HG03342 (cell line): Measurements from ENCODE around the gene RAB11FIP3.

Experiments
- ATAC-seq: cut with Tn5 transposase; IDR thresholded peaks from one replicate; pipeline ENCODE4 v1.9.1; 2021; ENCODE audit warnings: mild to moderate bottlenecking, moderate library complexity; ENCODE audit not compliant: unreplicated experiment

The RAB11FIP3 gene

GRCh38 chr16:424033-424622, 1.3 kb upstream of the RAB11FIP3 start:
- ATAC-seq = no peak

- ATAC-seq = no peak
These were observed 797 bp upstream of the RAB11FIP3 start for GRCh38 chr16:424623-425081.

- peak; percentile 31 for ATAC-seq
These were observed 278 bp downstream of the RAB11FIP3 start for GRCh38 chr16:425740-426114.

DNA sequence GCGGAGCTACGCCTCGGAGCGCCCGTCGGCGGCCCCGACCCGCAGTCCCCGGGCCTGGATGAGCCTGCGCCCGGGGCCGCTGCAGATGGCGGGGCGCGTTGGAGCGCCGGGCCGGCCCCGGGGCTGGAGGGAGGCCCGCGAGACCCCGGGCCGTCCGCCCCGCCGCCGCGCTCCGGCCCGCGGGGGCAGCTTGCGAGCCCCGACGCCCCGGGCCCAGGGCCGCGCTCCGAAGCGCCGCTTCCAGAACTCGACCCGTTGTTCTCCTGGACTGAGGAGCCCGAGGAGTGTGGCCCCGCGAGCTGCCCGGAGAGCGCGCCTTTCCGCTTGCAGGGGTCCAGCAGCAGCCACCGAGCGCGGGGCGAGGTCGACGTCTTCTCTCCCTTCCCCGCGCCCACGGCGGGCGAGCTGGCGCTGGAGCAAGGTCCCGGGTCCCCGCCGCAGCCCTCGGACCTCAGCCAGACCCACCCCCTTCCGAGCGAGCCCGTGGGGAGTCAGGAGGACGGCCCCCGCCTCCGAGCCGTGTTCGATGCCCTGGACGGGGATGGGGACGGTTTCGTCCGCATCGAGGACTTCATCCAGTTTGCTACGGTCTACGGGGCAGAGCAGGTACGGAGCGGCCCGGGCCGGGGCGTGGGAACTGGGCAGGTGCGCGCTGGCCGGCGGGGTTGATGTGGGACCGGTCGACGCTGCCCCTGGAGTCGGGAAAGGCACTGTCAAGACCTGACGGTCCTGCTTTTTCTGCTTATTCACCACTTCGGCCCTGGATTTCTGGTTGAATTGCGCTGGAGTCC, 861 bp downstream of the RAB11FIP3 start:
- ATAC-seq = no peak

GRCh38 chr16:426906-427249, 1.4 kb downstream of the RAB11FIP3 start:
- ATAC-seq = no peak

DNA sequence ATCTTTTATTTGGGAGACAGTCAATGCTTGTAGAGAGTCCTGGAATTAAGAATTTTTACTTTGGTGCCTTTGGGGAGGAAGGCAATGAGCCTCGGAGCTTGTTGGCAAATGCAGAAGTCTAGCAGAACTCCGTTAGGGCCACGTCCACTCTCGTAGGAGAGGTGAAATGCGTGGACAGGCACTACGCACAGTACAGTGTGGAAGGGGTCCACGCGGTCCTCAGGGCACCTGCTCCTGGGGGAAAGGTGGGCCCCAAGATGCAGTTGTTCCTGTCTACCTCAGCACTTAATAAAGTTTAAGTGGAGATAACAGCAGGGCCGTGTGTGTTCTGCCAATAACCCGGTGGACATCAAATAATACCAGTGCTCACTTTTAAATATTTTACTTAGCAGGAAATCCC, 1.8 kb downstream of the RAB11FIP3 start:
- ATAC-seq = no peak

- ATAC-seq = no peak
These were observed 5.5 kb downstream of the RAB11FIP3 start for GRCh38 chr16:430904-431303.

- no peak for ATAC-seq
These were observed 15.2 kb downstream of the RAB11FIP3 start for GRCh38 chr16:440627-441026.

GRCh38 chr16:441447-441846, 16.0 kb downstream of the RAB11FIP3 start:
- no peak for ATAC-seq

GRCh38 chr16:442976-443375, 17.5 kb downstream of the RAB11FIP3 start:
- ATAC-seq = no peak

DNA sequence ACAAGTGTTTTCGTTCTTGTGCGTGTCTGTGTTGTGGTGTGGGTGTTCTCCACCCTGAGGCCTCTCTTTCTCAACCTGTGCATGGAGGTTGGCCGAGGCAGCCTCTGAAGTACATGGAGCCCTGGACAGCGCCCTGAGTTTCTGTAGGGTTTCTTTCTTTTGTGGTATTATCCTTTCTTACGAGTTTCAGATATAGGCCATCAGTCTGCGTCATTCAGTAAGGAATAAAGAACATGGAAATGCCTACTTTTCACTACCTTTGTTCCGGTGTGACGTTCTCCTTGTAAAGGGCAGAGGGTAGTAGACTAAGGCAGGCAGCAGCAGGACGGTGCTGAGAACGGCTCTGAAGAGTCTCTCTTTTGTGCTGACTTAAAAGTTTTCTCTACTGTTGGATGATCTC, 18.6 kb downstream of the RAB11FIP3 start:
- no peak for ATAC-seq

GRCh38 chr16:445566-445965, 20.1 kb downstream of the RAB11FIP3 start:
- ATAC-seq = no peak

DNA sequence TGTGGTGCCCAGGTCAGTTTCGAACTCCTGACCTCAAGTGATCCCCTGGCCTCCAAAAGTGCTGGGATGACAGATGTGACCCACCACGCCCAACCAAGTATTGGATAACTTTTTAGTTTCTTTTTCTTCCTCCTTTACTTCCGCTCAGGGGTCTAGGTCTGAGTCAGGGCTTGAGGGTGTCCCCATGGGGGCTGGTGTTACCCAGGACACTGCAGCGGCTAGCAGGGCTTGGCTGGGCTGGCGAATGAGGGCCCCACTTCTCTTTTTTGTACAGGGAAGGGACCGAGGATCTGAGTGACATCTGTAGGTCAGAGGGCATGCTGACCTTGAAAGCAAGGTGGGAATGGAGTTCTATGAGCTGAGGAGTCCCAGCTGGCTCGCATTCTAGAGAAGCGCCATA, 24.9 kb downstream of the RAB11FIP3 start:
- peak; percentile 49 for ATAC-seq

- no peak for ATAC-seq
These were observed 25.5 kb downstream of the RAB11FIP3 start for GRCh38 chr16:450785-451512.

DNA sequence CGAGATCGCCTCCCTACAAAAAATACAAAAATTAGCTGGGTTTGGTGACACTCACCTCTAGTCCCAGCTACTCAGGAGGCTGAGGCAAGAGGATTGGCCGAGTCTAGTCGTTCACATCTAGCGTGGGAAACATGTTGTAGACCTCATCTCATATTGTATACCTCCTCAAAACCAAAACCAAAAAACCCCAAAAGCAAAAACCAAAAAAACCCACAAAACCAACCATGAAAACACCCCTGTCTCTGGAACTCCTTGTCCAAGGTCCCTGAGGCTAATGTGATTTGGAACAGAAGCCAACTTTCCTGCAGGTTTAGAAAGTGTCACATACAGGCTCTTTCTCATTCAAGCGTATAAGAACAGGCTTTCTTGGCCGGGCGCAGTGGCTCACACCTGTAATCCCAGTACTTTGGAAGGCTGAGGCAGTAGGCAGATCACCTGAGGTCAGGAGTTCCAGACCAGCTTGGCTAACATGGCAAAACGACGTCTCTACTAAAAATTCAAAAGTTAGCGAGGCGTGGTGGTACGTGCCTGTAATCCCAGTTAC, 29.0 kb downstream of the RAB11FIP3 start:
- no peak for ATAC-seq

GRCh38 chr16:455453-455852, 30.0 kb downstream of the RAB11FIP3 start:
- no peak for ATAC-seq

GRCh38 chr16:456891-457483, 31.5 kb downstream of the RAB11FIP3 start:
- no peak for ATAC-seq

DNA sequence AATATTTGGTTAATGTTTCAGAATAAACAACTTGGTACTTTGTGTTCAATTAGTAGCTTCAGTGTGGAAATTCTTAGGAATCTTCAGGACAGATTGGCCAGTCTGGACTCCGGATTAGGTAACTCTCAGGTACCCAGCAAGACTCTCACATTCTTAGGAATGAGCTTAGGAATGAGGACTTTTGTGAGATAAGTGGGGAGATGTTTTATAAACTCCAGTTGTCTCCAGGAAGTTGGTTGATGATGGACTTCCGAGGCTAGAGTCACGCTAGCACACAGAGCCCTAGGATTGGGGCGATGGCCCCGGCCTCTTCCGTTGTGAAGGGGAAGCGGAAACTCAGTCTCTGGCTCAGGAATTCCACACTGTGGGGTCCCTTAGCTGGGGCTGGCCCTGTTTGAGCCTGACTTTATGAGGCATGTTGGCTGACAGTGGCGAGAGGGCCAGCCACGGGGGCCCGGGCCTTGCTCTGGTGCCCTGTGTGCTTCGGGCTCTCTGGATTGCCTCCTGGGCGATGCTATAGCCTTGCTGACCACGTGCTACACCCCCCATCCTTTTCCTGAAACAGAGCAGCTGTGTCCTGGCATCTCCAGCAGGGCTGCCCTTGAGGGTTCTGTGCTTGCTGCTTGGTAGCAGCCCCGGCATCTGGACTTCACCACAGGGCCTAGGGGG, 32.4 kb downstream of the RAB11FIP3 start:
- ATAC-seq = no peak

- ATAC-seq = no peak
These were observed 34.3 kb downstream of the RAB11FIP3 start for GRCh38 chr16:459761-460160.

DNA sequence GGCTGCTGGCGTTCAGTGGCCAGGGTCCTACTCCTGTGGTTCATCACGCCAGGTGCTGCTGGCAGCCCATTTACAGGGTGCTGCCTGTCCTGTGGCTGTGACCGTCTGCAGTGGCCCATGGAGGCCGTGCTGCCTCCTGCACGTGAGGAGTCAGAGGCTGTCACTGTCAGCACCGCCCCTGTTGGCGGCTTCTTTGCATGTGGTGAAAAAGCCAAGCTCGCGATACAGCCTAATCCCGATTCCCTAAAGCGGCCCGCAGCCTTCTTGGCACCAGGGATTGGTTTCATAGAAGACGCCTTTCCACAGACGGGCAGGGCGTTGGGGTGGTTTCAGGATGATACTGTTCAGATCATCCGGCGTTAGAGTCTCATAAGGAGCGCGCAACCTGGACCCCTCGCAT, 35.3 kb downstream of the RAB11FIP3 start:
- ATAC-seq = no peak

DNA sequence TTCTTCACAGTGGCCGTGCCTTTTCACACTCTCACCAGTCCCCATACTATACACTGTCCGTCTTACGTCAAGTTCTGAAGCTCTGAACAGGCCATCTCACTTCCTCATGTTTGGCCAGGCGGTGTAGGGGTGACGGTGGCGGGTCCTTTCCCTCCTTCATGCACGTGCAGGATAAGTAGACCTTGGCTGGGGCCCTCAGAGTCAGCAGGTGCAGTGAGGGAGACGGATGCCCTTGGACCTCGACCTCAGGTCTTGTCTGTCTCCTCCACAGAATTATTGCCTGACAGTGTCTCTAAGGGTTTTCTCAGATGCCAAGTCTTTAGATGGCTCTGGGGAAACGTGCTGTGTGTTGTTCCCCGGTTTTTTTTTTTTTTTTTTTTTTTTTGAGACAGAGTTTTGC, 37.6 kb downstream of the RAB11FIP3 start:
- ATAC-seq = no peak
